GM21576 (cell line): ENCODE results near the gene PLXNA4.

Source experiments
- ATAC-seq: cut with Tn5 transposase; IDR thresholded peaks from one replicate; pipeline ENCODE4 v1.9.1; 2021; ENCODE audit warnings: mild to moderate bottlenecking, moderate library complexity; ENCODE audit not compliant: unreplicated experiment

PLXNA4 gene

GRCh38 chr7:132134814-132135445 lies 441.3 kb downstream of the PLXNA4 start:
- no peak for ATAC-seq

DNA sequence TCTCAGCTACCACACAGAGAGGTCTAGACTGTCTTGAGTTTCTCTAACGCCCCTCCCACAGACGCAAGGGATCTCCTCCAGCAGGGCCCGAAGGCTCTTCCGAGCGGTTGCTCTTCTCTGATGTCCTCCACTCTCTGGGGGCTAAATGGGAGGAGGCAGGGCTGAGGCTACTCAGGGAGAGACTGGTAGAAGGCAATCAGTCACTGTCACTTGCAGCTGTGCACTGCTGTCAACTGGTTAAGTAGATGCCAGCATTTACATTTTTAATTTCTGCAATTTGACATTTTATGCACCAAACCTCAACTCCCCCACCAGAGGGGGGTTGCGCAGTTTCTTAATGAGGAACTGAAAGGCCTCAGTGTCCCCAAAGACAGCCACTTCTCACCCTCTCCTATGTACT lies 442.8 kb downstream of the PLXNA4 start:
- ATAC-seq = no peak

GRCh38 chr7:132131196-132131595 lies 445.1 kb downstream of the PLXNA4 start:
- no peak for ATAC-seq

GRCh38 chr7:132130497-132130896 lies 445.8 kb downstream of the PLXNA4 start:
- no peak for ATAC-seq

DNA sequence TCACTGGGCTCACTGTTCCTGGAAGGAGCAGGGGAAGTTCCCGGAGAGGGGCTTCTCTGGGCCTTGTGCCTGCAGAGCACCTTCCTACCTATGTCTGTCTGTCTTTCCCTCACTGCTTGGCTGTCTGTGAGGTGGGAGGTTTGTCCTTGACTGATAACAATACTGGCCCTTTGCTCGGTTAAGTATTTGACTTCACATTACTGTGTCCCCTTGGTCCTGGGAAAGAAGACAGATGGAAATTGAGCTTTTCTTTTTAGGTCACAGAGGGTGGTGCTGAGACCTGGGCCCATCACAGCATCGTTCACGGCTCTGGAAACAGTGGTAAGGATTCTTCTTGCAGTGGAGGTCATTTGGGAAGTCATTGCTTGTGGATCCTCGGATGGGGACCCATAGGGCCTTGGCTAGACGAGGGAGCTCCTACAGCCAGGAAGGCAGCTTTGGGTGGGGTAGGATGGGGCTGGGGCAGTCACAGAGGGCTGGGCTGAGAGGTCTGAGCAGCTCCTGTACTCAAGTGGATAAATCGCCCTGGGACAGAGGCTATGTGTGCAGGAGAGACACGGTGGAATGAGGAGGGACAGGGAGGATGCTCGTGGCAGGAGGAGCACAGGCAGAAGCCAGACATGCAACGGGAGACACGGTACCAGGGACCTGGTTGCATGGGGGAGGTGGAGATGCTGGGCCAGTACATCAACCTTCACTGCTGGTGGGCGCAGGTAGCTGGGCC lies 450.2 kb downstream of the PLXNA4 start:
- ATAC-seq = no peak

GRCh38 chr7:132125096-132125495 lies 451.2 kb downstream of the PLXNA4 start:
- ATAC-seq = no peak

- ATAC-seq = no peak
These were observed 451.7 kb downstream of the PLXNA4 start for GRCh38 chr7:132124575-132124974.

- ATAC-seq = no peak
These were observed 452.5 kb downstream of the PLXNA4 start for GRCh38 chr7:132123773-132124172.

DNA sequence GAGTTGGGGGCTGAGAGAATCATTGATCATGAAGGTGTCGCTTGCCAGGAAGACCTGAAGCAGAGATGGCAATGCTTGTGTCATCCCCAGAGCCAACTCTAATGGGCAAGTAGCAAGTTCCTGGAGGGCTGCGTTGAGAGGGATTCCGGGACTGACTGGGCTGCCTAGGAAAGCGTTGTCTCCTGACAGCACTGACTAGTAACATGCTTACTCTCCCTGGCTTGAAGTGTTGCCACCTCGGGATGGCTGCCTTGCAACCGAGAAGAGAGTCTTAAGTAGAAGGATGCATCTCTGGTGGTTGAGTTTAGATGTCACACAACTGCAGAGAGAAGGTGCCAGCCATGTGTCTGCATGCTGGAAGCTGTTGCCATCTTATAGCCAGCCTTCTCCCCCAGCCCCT lies 453.4 kb downstream of the PLXNA4 start:
- no peak for ATAC-seq

DNA sequence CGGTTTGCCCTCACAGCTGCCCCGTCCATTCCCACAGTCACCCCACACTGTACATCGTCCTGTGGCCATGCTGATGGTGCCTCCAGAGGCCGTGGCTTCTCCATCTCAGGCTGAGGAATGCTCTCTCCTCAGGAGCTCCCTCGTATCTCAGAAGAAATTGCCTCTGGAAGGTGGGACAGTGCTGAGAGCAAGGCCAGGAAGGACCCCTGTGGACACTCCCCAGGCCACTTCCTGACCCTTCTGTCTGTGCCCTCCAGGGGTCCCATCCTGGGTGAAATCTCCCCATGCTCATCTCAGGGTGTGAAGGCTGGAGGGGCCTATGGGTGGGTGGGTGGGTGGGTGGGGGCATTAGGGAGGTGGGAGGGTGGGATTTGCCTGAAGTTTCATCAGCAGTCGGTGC lies 454.3 kb downstream of the PLXNA4 start:
- no peak for ATAC-seq

DNA sequence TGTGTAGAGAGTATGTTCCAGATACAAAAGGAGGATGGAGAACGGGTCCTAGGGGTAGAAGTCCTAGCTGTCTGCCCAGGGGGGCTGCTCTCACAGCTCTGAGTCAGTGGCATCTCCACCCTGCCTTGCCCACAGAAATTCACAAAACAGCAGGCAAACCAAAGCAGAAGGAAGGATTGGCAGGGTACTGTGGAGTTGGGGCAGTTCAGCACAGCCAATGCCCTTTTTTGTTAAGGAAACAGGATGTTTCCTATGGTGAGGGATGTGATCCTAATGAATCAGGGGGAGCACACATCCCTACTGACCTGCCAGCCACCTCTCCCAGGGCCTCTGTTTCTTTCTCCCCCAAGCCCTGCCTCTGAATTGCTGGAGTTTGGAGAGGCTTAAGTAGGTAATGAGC lies 457.6 kb downstream of the PLXNA4 start:
- no peak for ATAC-seq

DNA sequence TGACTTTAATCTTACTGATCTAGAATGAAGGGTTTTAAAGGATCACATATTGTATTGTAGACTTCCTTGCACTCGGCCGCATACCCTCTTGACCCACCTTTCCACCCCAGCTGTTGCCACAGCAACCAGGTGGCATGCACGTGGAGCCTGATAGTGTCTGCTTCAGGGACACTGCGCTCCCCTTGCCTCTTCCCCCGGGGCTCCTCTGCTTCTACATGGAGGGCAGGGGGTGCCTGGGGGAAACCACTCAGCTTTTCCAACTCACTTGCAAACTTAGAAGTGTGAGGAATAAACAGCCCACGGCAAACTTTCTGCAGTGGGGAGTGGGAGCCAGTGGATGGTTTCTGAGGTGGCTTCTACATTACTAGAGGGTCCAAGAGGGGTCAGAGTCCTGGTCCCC lies 458.6 kb downstream of the PLXNA4 start:
- ATAC-seq = no peak

- ATAC-seq = no peak
These were observed 459.1 kb downstream of the PLXNA4 start for GRCh38 chr7:132117181-132117580.

- ATAC-seq = no peak
These were observed 459.9 kb downstream of the PLXNA4 start for GRCh38 chr7:132116369-132116768.

GRCh38 chr7:132115758-132116157 lies 460.5 kb downstream of the PLXNA4 start:
- no peak for ATAC-seq

DNA sequence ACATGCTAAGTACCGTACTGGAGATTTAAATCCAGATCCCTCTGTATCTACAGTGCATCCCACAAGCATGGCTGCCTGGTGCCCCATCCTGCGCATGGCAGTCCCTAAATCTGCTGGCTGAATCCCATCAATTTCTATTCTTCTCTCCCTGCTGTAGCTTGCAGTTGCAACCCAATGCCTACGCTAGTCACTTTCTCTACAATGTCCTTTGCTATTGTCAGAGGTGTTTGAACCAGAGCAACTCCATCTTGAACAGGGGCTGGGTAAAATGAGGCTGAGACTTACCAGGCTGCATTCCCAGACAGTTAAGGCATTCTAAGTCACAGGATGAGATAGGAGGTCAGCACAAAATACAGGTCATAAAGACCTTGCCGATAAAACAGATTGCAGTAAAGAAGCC lies 461.2 kb downstream of the PLXNA4 start:
- no peak for ATAC-seq

DNA sequence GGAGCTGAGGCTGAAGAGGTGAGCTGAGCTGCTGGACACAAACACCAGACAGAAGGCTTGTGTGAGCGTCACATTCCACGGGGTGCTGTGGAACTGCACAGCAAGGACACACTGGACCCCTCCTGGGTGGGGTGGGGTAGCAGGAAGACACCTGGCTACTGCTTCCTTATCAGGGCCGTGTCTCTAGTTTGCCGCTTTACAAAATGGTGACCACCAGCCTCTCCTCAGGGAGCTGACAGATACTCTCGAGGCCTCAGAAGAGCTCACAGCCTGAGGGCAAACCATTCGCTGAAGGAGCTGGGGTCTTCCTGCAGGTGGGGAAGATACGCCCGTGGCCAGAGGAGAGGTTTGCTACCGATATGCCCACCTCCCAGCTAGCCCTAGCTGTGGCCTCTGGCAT lies 461.9 kb downstream of the PLXNA4 start:
- ATAC-seq = no peak

GRCh38 chr7:132113536-132114371 lies 462.5 kb downstream of the PLXNA4 start:
- no peak for ATAC-seq

DNA sequence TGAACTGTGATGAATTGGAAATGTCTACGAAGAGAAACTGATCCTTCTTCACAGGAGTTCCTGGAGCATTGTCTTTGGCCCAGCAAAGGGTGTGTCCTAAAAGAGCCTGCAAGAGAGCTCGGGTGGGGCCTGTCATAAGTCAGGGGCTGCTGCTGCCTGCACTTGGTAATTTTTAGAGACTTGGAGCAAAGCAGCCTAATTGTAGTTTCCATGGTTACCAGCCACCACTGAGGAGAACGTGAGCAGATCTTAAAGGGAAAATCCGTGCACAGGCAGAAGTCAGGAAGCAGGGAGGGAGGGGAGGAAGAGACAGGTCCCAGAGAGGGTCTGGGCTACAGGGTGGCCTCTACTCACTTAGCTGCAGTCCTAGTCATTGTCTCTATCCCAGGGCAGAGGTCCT lies 463.6 kb downstream of the PLXNA4 start:
- ATAC-seq = no peak

DNA sequence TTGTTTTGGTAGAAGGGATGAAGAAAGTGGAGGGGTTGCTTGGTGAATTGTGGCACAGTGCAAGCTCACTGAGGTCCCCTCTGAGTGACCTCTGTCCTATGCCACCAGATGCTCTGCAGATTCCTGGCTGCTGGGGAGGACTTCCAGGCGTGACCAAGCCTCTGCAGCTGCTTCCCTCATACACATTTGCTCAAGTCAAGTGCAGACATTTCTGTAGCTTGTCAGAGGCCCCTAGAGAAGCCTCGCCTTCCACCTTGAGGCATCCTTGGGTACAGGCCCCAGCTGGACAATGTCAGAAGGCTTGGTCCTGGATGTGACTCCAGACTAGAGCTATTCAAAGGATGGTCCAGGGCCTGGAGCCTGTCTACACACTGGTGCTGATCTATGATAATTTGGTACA lies 464.2 kb downstream of the PLXNA4 start:
- no peak for ATAC-seq

- no peak for ATAC-seq
These were observed 465.6 kb downstream of the PLXNA4 start for GRCh38 chr7:132110692-132111091.

DNA sequence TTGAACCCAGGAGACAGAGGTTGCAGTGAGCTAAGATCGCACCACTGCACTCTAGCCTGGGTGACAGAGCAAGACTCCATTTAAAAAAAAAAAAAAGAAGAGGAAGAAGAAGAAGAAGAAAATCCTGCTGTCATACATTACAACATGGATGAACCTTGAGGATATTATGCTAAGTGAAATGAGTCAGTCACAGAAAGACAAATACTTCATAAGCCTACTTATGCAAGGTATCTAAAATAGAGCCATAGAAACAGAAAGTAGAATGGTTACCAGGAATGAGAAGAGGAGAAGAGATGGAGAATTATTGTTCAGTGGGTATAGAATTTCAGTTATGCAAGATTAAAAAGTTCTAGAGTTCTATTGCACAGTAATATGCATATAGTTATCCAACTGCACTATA lies 466.5 kb downstream of the PLXNA4 start:
- ATAC-seq = no peak
